ENCODE measurements around the gene RASA3.
"Not testable (repeated sequence)": the region's sequence is repeated elsewhere in the genome, so short reads cannot be mapped to it uniquely, and the experiment has no call there.

The RASA3 gene

DNA sequence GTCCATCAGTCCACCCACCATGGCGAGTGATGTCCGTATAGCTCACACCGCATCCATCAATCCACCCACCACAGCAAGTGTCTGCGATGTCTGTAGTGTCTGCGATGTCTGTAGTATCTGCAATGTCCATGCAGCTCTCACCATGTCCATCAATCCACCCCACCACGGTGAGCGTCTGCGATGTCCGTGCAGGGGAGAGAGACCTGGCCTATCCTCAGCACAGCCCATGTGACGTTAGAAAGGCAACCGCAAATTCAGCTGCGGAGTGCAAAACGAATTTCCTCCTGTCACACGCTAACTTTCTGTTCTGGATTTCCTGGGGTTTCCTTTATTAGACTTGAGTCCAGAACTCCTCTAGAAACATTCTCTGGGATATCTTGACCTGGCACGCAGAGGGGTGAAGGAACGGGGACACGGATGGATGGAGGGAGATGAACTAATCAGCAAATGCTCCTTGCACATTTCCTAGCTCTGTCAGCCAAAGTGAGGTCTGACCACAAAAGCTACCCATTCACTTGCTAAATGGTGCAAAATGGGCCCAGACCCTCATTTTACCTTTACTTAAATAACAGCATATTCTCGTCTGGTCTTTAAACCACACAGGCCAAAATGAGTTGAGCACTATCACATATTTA, 18.3 kb downstream of the RASA3 start:
- no peak for DNase-seq (ENCODE audit: low read depth in 2 of 2)

DNA sequence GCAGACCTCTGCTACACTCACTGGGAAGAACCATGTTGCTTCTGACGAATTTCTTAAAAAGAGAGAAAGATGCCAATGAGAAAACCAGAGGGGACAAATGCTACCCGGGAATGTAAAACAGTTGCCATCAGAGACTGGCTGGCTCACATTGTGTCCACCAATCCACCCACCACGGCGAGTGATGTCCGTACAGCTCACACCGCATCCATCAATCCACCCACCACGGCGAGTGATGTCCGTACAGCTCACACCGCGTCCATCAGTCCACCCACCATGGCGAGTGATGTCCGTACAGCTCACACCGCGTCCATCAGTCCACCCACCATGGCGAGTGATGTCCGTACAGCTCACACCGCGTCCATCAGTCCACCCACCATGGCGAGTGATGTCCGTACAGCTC, 19.0 kb downstream of the RASA3 start:
- DNase-seq (ENCODE audit: low read depth in 2 of 2), result not testable (repeated sequence)

DNA sequence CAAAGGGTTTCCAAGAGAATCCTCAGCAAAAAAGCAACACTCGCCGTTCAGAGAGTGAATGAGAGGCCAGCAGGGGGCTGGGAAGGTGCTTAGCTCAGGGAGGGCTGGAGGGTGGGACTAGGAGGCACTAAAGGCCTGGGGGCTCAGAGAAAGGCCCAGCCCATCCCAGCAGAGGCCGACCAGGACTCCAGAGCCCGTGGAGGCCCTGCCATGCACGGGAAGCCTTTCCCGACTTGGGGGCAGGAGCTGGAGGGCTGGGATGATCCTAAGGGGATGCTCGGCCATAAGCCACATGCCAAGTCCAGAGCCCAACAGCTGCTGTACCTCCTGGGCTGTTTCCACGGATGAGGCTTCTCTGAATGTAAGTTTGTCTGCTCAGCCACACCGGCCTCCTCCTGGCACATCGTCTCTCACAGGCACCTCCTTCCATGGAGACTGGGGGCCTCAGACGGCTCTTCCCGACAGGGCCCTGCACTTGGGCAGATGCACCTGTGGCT, 19.5 kb downstream of the RASA3 start:
- DNase-seq (ENCODE audit: low read depth in 2 of 2), result no peak

DNA sequence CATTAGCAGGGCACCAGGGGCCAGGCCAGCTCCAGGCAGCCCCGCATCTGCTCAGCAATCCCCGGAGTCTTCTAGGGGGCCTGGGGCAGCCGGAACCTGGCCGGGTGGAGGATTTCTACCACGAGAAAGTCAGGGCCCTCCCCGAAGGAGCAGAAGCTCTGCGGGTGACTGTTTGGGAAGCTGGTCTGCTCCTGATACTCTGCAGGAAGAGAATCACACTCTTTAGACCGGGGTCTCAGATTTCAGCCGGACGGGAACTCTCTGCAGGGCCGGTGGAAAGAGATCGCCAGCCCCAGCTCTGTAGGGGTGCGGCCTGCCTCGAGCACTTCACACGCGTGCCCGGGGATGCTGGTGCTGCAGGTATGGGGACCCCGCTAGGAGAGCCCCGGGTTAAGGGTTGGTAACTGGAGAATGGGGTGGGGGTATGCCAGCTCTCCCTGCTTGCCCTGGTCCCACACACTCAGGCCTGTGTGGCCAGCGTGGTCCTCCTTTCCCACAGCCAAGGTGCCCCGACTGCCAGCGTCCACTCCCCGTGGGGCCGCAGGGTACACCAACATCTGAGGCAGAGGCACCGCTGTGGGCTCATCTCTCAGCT, 20.1 kb downstream of the RASA3 start:
- DNase-seq (ENCODE audit: low read depth in 2 of 2), result no peak

DNA sequence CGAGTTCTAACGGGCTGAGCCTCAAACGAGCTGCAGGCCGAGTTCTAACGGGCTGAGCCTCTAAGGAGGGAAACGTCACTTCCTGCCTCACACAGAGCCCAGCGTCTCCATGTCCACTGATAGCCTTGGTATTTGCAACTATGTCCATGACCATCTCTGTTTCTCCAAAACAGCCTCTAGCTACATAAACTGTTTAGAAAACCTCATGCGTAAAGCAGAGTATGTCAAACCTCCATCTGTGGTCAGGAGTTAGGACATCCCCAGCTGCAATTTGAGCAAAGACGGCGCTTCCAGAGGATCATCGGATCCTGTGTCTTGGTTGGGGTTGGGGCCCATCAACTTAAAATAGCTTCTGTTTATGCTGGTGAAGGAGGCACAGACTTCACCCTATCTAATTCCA, 20.8 kb downstream of the RASA3 start:
- no peak for DNase-seq (ENCODE audit: low read depth in 2 of 2)

DNA sequence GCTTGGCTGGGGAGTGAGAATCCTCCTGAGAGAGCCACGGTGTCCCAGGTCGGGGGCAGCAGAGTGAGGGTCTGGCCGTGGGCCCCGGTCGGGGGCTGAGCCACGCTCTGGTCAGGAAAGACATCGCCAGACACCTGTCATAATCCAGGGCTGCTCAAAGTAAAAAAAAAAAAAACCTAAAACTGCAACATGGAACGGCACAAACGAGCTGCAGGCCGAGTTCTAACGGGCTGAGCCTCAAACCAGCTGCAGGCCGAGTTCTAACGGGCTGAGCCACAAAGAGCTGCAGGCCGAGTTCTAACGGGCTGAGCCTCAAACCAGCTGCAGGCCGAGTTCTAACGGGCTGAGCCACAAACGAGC, 21.6 kb downstream of the RASA3 start:
- not testable (repeated sequence) for DNase-seq (ENCODE audit: low read depth in 2 of 2)

DNA sequence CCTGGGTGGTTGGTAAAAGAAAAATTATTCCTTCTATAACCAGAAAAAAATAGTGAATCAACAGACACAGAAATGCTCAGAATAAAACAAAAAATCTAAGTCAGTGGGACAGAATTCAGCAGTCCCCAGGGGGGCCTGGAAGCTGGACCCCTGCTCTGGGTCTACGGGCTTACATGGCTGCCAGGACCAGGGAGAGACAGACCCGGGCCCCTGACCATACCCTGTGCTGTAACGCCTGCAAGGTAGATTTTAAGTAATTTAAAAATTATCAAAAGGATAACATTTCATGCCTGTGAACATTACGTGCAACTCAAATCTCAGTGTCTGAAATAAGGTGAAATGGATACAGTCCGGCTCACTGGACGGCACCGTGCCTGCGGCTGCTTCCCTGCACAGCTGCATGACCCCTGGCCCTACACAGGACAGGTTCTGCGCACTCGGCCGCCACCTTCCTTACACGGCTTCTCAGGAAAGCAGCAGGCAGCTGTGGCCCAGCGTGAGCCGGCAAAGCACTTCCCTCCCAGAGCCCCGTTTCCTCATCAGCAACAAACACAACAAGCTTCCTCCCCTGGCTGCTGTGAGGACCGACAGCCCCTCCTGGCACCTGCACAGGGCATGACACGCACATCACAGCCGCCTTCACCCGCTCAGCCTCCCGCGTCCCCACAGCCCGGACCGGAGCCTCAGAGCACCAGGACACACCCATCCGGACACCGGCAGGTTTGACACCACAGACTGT, 22.2 kb downstream of the RASA3 start:
- DNase-seq (ENCODE audit: low read depth in 2 of 2), result peak in 1 of 2 experiments; percentile 58

DNA sequence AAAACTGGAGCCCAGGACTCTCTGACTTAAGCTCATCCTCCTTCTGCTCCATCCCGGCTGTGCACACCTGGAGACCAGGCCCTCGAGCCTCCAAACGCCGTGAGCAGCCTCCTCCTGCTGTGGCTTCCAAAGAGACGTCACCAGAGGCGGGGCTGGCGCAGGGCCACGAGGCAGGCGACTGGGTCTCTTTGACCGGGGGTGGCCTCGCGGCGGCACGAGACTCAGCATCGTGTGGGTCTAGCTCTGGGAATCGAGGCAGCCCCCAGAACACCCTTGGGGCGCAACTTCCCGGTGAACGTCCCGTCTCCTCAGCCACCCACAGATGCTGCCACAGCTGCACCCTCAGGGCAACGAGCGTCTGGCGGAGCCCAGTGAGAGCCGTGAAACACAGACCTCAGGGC, 22.8 kb downstream of the RASA3 start:
- peak in 1 of 2 experiments; percentile 43 for DNase-seq (ENCODE audit: low read depth in 2 of 2)

DNA sequence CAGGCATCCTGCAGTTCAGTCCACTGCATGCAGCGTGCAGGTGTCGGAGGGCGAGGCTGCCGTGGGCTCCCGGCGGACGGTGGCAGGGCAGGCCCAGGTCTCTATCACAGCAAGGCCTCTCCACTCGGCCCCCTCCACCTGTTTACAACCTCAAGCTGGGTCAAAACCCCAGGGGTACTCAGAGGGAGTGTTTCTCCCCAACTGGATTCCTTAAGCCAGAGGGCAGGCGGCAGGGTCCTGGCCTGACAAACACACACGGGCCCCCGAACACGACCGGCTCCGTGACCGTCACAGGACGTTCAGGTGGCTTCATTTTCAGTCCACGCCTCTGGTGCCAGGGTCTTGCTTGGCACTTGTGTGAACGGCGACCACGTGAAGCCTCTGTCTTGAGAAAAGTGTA, 23.5 kb downstream of the RASA3 start:
- no peak for DNase-seq (ENCODE audit: low read depth in 2 of 2)

DNA sequence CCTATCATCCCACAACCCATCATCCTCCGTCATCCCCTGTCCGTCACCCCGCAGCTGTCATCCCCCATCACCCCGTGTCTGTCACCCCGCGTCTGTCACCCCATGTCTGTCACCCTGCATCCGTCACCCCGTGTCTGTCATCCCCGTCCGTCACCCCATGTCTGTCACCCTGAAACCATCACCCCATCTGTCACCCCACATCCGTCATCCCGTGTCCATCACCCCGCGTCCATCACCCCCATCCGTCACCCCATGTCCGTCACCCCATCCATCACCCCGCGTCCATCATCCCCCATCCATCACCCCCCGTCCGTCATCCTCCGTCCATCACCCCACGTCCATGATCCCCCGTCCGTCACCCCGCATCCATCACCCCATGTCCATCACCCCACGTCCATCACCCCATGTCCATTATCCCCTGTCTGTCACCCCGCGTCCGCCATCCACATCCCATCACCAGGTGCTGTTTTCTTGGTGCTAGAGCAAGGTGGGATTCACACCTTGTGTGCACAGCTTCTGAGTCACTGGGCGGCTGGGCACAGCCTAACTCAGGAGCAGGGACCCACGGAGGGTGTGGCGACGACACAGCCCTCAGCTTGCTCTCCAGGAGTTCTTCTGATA, 24.2 kb downstream of the RASA3 start:
- DNase-seq (ENCODE audit: low read depth in 2 of 2), result no peak

DNA sequence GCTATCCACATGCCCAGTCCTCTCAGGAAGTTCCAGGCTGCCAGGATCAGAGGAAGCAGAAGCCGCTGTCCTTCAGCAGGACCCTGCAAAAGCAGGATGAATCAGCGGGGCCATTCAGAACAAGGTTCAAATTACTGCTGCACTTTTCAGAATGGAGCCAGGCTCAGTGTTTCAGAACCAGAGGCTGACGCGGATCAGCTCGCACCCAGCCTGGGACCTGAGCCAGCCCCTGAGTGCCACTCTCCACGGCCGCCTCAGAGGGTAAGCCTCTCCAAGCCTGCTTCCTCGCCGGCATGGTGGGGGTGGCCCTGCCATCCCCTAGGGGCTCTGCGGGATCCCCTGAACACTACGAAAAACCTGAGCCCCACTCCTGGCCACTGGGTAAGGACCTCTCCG, 24.7 kb downstream of the RASA3 start:
- no peak for DNase-seq (ENCODE audit: low read depth in 2 of 2)

DNA sequence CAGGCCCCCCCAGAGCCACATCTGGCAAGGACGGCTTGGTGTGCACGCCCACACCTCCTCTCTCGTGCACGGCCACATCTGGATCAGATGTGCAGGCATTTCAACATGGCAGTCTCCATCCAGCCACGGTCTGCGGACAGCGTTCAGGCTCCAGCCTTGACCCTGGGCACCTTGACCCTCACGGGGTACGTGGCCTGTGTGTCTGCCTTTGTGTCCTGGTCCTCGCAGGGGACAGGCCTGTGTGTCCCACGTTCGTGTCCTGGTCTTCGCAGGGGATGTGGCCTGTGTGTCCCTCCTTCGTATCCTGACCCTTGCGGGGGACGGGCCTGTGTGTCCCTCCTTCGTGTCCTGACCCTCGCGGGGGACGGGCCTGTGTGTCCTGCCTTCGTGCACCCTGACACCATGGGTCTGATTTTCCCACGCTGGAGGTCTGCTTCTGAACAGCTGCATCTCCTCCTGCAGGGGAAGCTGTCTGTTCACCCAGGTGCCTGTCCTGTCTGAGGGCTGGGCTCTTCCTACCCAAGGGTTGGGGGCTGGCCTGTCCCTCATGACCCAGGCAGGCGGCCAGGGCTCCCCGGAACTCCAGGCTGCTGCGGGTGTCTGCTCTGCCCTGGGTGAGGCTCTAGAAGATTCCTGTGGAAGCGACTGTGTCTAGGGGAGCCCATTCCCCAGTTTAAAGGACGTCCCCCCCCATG, 25.3 kb downstream of the RASA3 start:
- DNase-seq (ENCODE audit: low read depth in 2 of 2), result no peak

DNA sequence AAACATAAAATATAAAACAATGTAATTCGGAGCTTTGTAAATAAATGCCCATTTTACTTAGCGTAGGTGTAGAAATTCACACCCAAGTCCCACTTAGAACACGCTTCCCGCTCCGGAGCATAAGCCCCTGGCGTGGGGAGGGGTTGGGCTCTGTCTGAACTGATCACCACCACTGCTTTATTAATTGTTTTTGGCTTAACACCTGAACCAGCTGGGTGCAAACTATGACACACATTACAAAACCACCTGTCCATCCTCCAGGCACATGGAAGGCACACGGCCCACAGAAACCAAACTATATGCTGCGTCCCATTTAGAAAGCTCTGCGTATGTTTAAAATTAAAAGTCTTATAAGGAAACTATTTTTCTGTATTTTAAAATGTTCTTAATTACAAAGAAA, 25.9 kb downstream of the RASA3 start:
- no peak for DNase-seq (ENCODE audit: low read depth in 2 of 2)

DNA sequence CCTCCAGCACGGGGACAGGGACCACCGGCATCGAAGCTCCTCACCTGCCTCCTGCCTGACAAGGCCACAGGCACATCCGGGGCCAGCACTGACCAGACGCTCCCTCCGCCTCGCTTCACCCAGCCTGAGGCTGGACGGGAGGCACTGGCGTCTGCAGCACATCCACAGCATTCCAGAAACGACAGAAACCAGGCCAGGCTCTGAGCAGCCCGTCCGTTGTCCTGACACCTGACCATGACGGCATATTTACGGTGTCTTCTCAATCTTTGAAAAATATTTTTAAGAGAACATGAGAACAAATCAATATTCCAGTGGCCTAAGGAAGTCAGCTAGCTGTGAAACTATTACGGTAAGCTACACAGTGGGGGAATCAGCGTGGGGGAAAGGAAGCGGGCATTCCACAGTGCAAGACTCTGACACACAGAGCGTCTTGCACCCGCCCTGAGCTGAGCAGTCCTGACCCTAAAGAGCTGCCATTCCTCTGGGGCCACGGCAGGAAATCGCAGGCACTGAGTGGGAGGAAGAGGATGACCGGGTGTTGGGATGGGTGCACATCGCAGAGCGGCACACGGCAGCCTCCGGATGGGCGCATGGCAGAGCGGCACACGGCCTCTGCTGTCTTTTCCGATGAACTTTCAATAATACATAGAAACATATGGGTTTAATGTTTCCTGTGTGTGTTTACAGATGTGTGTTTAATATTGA, 26.8 kb downstream of the RASA3 start:
- no peak for DNase-seq (ENCODE audit: low read depth in 2 of 2)

DNA sequence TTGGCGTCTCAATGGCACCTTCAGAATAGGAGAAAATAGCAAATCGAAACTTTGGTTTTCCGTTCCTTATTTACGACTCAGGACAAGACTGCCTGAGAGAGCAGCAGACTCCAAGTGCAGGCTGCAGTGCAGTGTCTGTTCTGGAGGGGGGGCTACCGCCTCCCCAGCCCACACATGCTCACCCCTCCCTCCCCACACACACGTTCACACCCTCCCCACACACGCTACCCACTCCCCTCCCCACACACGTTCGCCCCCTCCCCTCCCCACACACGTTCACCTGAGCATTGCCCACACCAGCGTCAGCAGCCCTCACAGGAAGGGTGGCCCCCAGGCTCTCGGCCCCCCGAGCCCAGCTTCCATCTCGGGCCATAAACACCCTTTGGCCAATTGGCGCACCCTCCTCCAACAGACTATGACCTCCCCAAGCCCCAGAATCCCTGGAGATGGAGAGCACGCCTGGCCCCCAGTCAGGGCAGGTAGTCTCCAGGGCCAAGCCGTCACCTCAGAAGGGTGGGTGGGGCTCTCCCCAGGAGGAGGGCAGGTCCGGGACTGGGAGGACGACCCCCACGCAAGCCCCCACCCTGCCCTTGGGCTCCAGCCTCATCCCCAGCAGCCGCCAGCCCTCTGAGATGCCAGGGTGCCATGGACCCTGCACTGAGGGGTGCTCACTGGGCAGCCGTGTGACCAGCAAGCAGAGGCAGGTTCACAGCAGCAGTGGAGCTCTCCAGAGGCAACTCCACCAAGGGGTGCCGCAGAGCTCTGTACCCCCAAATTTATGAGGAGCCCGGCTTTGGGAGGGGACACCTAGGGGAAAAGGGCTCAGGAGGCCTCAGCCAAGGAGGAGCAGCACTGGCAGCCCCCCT, 27.5 kb downstream of the RASA3 start:
- no peak for DNase-seq (ENCODE audit: low read depth in 2 of 2)

DNA sequence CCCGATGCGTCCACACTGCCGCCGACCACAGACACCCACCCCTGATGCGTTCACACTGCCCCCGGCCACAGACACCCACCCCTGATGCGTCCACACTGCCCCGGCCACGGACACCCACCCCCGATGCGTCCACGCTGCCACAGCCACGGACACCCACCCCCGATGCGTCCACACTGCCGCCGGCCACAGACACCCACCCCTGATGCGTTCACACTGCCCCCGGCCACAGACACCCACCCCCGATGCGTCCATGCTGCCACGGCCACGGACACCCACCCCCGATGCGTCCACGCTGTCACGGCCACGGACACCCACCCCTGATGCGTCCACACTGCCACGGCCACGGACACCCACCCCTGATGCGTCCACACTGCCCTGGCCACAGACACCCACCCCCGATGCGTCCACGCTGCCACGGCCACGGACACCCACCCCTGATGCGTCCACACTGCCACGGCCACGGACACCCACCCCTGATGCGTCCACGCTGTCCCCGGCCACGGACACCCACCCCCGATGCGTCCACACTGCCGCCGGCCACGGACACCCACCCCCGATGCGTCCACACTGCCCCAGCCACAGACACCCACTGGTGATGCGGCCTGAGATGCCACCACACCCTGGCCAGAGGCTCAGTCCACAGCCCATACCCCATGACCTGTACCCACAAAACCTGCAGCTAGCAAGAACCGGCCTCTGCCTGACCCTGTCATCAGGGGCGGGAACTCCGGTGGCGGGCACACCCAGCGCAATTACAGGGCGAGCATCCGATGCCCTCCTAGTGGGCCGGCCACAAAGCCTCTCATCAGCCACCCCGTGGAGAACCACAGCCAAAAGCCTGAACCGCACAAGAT, 28.4 kb downstream of the RASA3 start:
- DNase-seq (ENCODE audit: low read depth in 2 of 2), result no peak

DNA sequence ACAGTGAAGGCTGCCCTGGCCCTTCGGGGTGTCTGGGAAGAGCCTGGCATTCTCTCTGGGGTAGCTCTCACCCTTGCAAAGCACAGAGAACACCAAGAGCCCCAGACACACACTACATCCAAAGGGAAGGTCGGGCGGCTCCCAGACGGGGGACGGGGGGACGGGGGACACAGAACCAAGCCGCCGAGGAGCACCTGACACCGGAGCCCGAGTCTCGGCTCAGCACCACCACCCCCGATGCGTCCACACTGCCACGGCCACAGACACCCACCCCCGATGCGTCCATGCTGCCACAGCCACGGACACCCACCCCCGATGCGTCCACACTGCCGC, 29.2 kb downstream of the RASA3 start:
- not testable (repeated sequence) for DNase-seq (ENCODE audit: low read depth in 2 of 2)

DNA sequence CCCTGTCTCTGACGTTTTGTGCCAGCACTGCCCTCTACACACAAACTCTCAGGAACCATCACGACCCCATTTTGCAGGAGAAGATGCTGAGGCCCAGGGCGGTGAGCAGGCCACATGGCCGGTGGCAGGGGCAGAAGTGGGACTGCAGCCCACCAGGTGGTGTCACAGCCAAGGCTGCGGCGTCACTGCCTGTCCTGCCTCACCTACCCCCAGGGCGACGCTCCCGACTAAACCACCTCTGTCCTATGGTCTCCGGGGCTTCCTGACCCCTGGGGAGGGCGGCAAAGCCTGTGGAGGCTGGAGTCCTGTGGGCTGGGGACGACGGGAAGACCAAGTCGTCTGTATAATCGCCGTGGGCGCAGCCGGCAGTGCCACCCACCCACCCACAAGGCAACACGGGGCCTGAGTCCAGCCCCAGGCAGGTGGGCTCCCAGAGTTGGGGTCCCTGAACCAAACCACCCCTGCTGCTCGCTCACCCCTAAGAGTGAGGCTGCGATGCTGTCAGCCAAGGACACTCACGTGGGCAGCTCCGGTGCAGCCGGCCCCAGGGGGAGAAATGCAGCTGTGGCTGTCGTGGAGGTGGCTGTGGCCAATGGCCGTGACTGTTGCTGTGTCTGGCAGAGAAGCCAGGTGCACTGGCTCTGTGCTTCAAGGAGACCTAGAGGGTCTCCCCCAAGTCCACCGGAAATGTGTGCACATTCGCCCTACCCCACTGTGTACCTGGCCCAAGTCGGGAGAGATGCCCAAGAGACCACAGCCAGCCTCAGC, 29.7 kb downstream of the RASA3 start:
- DNase-seq (ENCODE audit: low read depth in 2 of 2), result no peak

DNA sequence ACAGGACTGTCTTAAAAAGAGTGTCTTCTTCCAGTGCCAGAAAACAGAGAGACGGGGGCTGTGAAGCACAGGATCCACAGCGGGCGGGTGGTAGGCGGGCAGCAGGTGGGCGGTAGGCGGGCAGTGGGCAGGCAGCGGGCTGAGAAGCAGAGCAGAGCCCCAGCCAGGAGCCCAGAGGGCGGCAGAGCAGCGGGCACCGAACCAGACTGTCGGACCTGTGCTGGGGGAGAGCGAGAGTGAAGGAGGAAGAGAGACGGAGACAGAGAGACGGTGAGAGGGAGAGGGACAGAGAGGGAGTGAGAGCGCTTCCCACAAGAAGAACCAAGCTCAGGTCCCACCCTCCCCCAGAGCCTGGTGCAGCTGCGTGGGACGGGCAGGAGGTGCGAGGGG, 30.3 kb downstream of the RASA3 start:
- DNase-seq (ENCODE audit: low read depth in 2 of 2), result no peak
